IMR-90 (cell line): ENCODE measurements around the gene PARP11. TPM values are rescaled to one million over a fixed set of nuclear protein-coding genes. Genes with fewer than 3 reads are reported as not detected.

ENCODE experiments used
- ATAC-seq: fragments of 200-7000 bp; cut with Tn5 transposase; 2 replicates; pipeline ENCODE4 v1.9.1; 2020; ENCODE audit warnings: low read depth, mild to moderate bottlenecking, moderate library complexity
- BruUV-seq: library from RNA; stranded (reverse); fragments of 400-500 nt; replicated peaks from 2 replicates; lab custom pipeline; 2021; lab: Mats Ljungman, UMichigan
- CTCF ChIA-PET: fragments of 300-600 bp; formaldehyde crosslinking; extraction: SDS; loops from one replicate; lab custom pipeline; 2021; ENCODE audit warnings: antibody characterized with exemption; lab: Yijun Ruan, JAX
- POLR2A ChIA-PET: fragments of 300-600 bp; sonication (Branson Sonifier 250); formaldehyde crosslinking; loops from one replicate; lab custom pipeline; 2022; ENCODE audit warnings: antibody characterized with exemption; ENCODE audit not compliant: unreplicated experiment; lab: Charles Lee
- DNase-seq: peaks from one replicate; pipeline ENCODE4 v3.0.0; 2013
- H2AFZ ChIP-seq: replicated peaks from 2 replicates; pipeline ENCODE3; 2013; ENCODE audit warnings: low read length, mild to moderate bottlenecking; ENCODE audit not compliant: poor library complexity
- H2AK5ac ChIP-seq: 2 replicates; pipeline ENCODE4 v1.6.1; 2013; ENCODE audit warnings: low read depth, low read length, inconsistent platforms
- H2AK9ac ChIP-seq: replicated peaks from 2 replicates; pipeline ENCODE3; 2013; ENCODE audit warnings: mild to moderate bottlenecking, low read depth, low read length, moderate library complexity; ENCODE audit not compliant: poor library complexity
- H2BK120ac ChIP-seq: 2 replicates; pipeline ENCODE4 v1.6.1; 2013; ENCODE audit warnings: low read depth, low read length, inconsistent platforms
- H2BK15ac ChIP-seq: 3 replicates; pipeline ENCODE4 v1.6.1; 2013; ENCODE audit warnings: low read depth, low read length, inconsistent platforms
- H2BK20ac ChIP-seq: 2 replicates; pipeline ENCODE4 v1.6.1; 2013; ENCODE audit warnings: low read depth, mild to moderate bottlenecking, inconsistent platforms, low read length, moderate library complexity
- H2BK5ac ChIP-seq: 2 replicates; pipeline ENCODE4 v1.6.1; 2013; ENCODE audit warnings: mild to moderate bottlenecking, low read depth, low read length, inconsistent platforms; ENCODE audit not compliant: poor library complexity, severe bottlenecking
- H3K14ac ChIP-seq: replicated peaks from 2 replicates; pipeline ENCODE4 v1.6.1; 2013; ENCODE audit warnings: low read depth, low read length, inconsistent platforms
- H3K18ac ChIP-seq: 2 replicates; pipeline ENCODE4 v1.6.1; 2013; ENCODE audit warnings: low read depth, low read length, control low read depth
- H3K23ac ChIP-seq: 2 replicates; pipeline ENCODE4 v1.6.1; 2013; ENCODE audit warnings: low read depth, low read length, inconsistent platforms
- H3K27ac ChIP-seq: 2 replicates; pipeline ENCODE4 v1.5.1; 2013; ENCODE audit warnings: mild to moderate bottlenecking, control low read depth, low read length; ENCODE audit not compliant: insufficient read depth
- H3K27me3 ChIP-seq: 2 replicates; pipeline ENCODE4 v1.6.1; 2013; ENCODE audit warnings: low read length; ENCODE audit not compliant: control insufficient read depth, insufficient read depth
- H3K36me3 ChIP-seq: 2 replicates; pipeline ENCODE4 v1.6.1; 2013; ENCODE audit warnings: low read length, mixed read lengths; ENCODE audit not compliant: control insufficient read depth, insufficient read depth
- H3K4ac ChIP-seq: 2 replicates; pipeline ENCODE4 v1.6.1; 2013; ENCODE audit warnings: low read depth, low read length, inconsistent platforms
- H3K4me1 ChIP-seq: 2 replicates; pipeline ENCODE4 v1.6.1; 2013; ENCODE audit warnings: low read length, mixed read lengths; ENCODE audit not compliant: control insufficient read depth, insufficient read depth
- H3K4me2 ChIP-seq: 2 replicates; pipeline ENCODE4 v1.6.1; 2013; ENCODE audit warnings: low read depth, mild to moderate bottlenecking, control low read depth, low read length, moderate library complexity
- H3K4me3 ChIP-seq: 2 replicates; pipeline ENCODE4 v1.5.1; 2013; ENCODE audit warnings: low read depth, mild to moderate bottlenecking, control low read depth, low read length, moderate library complexity; ENCODE audit not compliant: insufficient read depth
- H3K56ac ChIP-seq: 2 replicates; pipeline ENCODE4 v1.6.1; 2013; ENCODE audit warnings: low read length, inconsistent platforms; ENCODE audit not compliant: insufficient read depth; ENCODE audit errors: extremely low read depth
- H3K79me1 ChIP-seq, 2 experiments: 2 replicates each; pipeline ENCODE4 v1.6.1; 2013; ENCODE audit warnings: low read length in 2 of 2, inconsistent platforms in 1 of 2, low read depth in 1 of 2
- H3K9ac ChIP-seq: 2 replicates; pipeline ENCODE4 v1.6.1; 2013; ENCODE audit warnings: low read depth, low read length, control low read depth
- H3K9me1 ChIP-seq: 2 replicates; pipeline ENCODE4 v1.6.1; 2013; ENCODE audit warnings: low read length, inconsistent platforms; ENCODE audit not compliant: insufficient read depth
- H3K9me3 ChIP-seq: 2 replicates; pipeline ENCODE4 v1.6.1; 2013; ENCODE audit warnings: low read length; ENCODE audit not compliant: control insufficient read depth, insufficient read depth
- H4K20me1 ChIP-seq: 2 replicates; pipeline ENCODE4 v1.6.1; 2013; ENCODE audit warnings: low read length, inconsistent platforms; ENCODE audit not compliant: insufficient read depth
- H4K5ac ChIP-seq: 2 replicates; pipeline ENCODE4 v1.6.1; 2013; ENCODE audit warnings: mild to moderate bottlenecking, low read depth, low read length, control low read depth
- H4K8ac ChIP-seq, 2 experiments: 2 replicates each; pipeline ENCODE4 v1.6.1; 2013; ENCODE audit warnings: low read depth in 2 of 2, low read length in 2 of 2, control low read depth in 1 of 2, inconsistent platforms in 1 of 2
- H4K91ac ChIP-seq: 2 replicates; pipeline ENCODE4 v1.6.1; 2013; ENCODE audit warnings: low read depth, low read length, inconsistent platforms; ENCODE audit not compliant: insufficient read depth
- BHLHE40 ChIP-seq: fragments of 150-350 bp; IDR thresholded peaks from 2 replicates; pipeline ENCODE4 v1.6.1; 2016; ENCODE audit warnings: mild to moderate bottlenecking, low read depth, low read length
- CTCF ChIP-seq: conservative IDR thresholded peaks from 2 replicates; pipeline ENCODE4 v1.5.1; 2012; ENCODE audit warnings: mild to moderate bottlenecking, low read depth, low read length, improper control_type of control experiment
- MAZ ChIP-seq: IDR thresholded peaks from 2 replicates; pipeline ENCODE4 v1.6.1; 2012; ENCODE audit warnings: low read depth, mild to moderate bottlenecking, low read length, improper control_type of control experiment, moderate library complexity, borderline replicate concordance
- MXI1 ChIP-seq: IDR thresholded peaks from 2 replicates; pipeline ENCODE4 v1.6.1; 2012; ENCODE audit warnings: low read depth, mild to moderate bottlenecking, low read length, moderate library complexity, borderline replicate concordance
- RCOR1 ChIP-seq: IDR thresholded peaks from 2 replicates; pipeline ENCODE4 v1.6.1; 2012; ENCODE audit warnings: mild to moderate bottlenecking, low read length, improper control_type of control experiment; ENCODE audit not compliant: insufficient replicate concordance
- RFX5 ChIP-seq: IDR thresholded peaks from 2 replicates; pipeline ENCODE4 v1.8.0; 2012; ENCODE audit warnings: low read depth, mild to moderate bottlenecking, low read length, moderate library complexity
- WGBS, 2 experiments: methylation state at CpG; one replicate each; pipeline versions ENCODE4 v1.1.5 to v1.1.7; 2013; ENCODE audit warnings: missing lambda C conversion rate in 2 of 2; ENCODE audit not compliant: insufficient read length in 1 of 2; ENCODE audit errors: extremely low coverage in 2 of 2; 5-methylcytosine and 5-hydroxymethylcytosine counted together
- dilution Hi-C: fragments of 300-500 bp; cut with HindIII; formaldehyde crosslinking; loops from one replicate; pipeline ENCODE4 v1.14.3; 2018; ENCODE audit warnings: low sequenced_read_pairs; ENCODE audit not compliant: unreplicated experiment
- in situ Hi-C: fragments of 300-500 bp; cut with MboI; formaldehyde crosslinking; loops from 3 replicates; pipeline ENCODE4 v1.14.3; 2019; ENCODE audit warnings: low sequenced_read_pairs, inconsistent platforms, mixed read lengths
- intact Hi-C: fragments of 100-400 bp; cut with micrococcal nuclease; formaldehyde crosslinking; loops from 2 replicates; pipeline ENCODE4 v1.10.0; 2022
- polyA plus RNA-seq, 3 experiments: library from polyadenylated mRNA; depleted of rRNA; stranded (reverse); fragments of >200 nt; gene quantifications; 2 replicates each; pipeline ENCODE4 v1.2.3, GENCODE V29; 2012; ENCODE audit warnings: low replicate concordance in 1 of 3
- total RNA-seq: library from RNA; depleted of rRNA; stranded (reverse); fragments of >200 nt; gene quantifications from 2 replicates; pipeline ENCODE4 v1.2.3, GENCODE V29; 2012

PARP11 gene
- total and polyA plus RNA-seq, 2 of the 4 experiments (the other 2 are of a cell fraction): 1.8 to 3.0 TPM

- DNase-seq (no peak), ATAC-seq (no peak)
- H3K4me3 ChIP-seq: no peak overlapping the region
- H2BK20ac ChIP-seq: no peak overlapping the region
- H3K23ac ChIP-seq: no peak overlapping the region
- H3K4me1 ChIP-seq: no peaks in the 10 kb centered on the region
- no peak overlapping the region for H3K56ac ChIP-seq
- no peak overlapping the region for H2AFZ ChIP-seq
- H2AK5ac ChIP-seq: no peak overlapping the region
- no peak overlapping the region for H3K4me2 ChIP-seq
- H3K9me3 ChIP-seq: no peaks in the 10 kb centered on the region
- no peaks in the 10 kb centered on the region for H3K79me1 ChIP-seq
- no peak overlapping the region for H3K14ac ChIP-seq
- H3K9me1 ChIP-seq: no peaks in the 10 kb centered on the region
- H3K4ac ChIP-seq: no peak overlapping the region
- in situ Hi-C loops (loop anchor here (10.0 kb wide), 1 partner anchor 111 kb away; no protein-coding TSS in a partner anchor), dilution Hi-C loops (no loop called here), intact Hi-C loops (loop anchor here (10.0 kb wide), 1 partner anchor 641 kb away; no protein-coding TSS in a partner anchor)
- H3K27ac ChIP-seq: no peak overlapping the region
- no peak overlapping the region for H3K18ac ChIP-seq
- H2BK120ac ChIP-seq: no peak overlapping the region
- 70% methylated on average over 2 of the region's 5 CpGs; no CpG with 5 or more reads in 1 of the 2 experiments for WGBS, 2 experiments
- H2BK5ac ChIP-seq: no peak overlapping the region
- H3K27me3 ChIP-seq: peaks cover 9% of the 10 kb centered on the region
- no peak overlapping the region for H4K91ac ChIP-seq
- TF ChIP-seq RFX5 (no peak), CTCF (no peak), RCOR1 (no peak), MAZ (no peak), MXI1 (no peak), BHLHE40 (no peak)
- no peaks in the 10 kb centered on the region for H3K36me3 ChIP-seq
- no peaks in the 10 kb centered on the region for H4K20me1 ChIP-seq
- no peak overlapping the region for H2AK9ac ChIP-seq
- ChIA-PET POLR2A (no interaction called here), CTCF (no interaction called here)
- BruUV-seq: no TSS peak
- H4K8ac ChIP-seq: no peak overlapping the region
- H2BK15ac ChIP-seq: no peak overlapping the region
- no peak overlapping the region for H3K9ac ChIP-seq
- H4K5ac ChIP-seq: no peak overlapping the region
These were observed 97.7 kb downstream of the PARP11 start for GRCh38 chr12:3775385-3776035.
